ENCODE measurements around the gene PUS7.
"Not testable (repeated sequence)": the region's sequence is repeated elsewhere in the genome, so short reads cannot be mapped to it uniquely, and the experiment has no call there.

PUS7 gene

DNA sequence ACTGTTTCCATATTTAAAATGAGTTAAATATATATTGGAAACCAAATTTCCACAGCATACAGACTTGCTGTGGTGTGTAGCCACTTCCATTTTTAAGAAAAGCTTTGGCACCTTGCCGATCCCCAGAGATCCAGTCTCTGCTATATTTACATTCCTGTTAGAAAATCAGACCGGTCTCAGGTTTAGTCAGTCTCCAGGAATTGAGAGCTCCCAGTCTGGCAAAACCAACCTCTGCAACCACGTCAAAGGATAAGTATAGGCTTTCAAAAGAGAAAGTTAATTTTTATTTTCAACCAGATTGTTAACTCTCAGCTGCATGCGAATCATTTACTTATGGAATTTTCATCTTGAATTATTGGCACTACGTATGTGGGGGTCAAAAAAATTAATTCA is 28.2 kb downstream of the PUS7 start:
- DNase-seq, result no peak

DNA sequence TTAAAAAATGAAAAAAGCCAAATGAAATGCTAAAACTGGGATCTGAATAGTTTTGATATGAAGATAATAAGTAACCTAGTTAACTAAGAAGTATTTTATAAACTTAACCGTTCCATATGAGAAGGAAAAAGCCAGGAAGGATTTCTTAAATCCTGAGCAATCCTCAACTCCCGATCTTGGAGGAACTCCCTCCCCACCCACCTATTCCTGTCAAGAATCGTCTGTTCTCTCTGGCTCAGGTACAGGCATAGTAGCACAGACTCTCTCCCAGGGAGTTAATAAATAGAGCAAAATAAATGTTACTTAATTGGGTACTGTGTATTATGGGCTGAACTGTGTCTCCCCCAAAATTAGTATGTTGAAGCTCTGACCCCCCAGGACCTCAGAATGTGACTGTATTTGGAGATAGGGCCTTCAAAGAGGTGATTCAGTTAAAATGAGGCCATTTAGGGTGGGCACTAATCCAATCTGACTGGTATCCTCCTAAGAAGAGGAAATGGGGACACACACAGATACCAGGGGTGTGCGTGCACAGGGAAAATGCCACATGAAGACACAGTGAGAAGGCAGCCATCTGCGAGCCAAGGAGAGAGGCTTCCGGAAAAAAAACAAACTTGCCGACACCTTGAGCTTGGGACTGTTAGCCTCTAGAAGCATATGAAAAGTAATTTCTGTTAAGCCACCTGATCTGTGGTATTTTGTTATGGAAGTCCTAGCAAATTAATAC is 28.7 kb downstream of the PUS7 start:
- DNase-seq, result no peak

DNA sequence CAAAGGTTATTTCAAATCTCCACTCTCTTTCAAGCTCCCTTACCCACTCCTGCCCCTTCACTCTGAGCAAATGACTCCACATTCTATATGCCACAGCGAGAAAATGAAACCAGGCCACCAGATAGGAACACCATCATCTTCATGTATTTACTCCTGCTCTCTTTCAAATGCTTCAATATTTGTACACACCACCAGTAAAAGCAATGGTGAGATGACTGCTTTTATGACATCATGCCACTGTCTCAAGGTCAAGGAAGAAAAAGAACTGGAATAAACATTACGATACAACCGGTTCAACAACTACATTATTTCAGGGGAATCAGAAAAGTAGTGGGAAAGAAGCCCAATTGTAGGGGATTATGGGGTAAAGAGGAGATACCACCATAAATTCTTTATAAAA is 32.7 kb downstream of the PUS7 start:
- no peak for DNase-seq

DNA sequence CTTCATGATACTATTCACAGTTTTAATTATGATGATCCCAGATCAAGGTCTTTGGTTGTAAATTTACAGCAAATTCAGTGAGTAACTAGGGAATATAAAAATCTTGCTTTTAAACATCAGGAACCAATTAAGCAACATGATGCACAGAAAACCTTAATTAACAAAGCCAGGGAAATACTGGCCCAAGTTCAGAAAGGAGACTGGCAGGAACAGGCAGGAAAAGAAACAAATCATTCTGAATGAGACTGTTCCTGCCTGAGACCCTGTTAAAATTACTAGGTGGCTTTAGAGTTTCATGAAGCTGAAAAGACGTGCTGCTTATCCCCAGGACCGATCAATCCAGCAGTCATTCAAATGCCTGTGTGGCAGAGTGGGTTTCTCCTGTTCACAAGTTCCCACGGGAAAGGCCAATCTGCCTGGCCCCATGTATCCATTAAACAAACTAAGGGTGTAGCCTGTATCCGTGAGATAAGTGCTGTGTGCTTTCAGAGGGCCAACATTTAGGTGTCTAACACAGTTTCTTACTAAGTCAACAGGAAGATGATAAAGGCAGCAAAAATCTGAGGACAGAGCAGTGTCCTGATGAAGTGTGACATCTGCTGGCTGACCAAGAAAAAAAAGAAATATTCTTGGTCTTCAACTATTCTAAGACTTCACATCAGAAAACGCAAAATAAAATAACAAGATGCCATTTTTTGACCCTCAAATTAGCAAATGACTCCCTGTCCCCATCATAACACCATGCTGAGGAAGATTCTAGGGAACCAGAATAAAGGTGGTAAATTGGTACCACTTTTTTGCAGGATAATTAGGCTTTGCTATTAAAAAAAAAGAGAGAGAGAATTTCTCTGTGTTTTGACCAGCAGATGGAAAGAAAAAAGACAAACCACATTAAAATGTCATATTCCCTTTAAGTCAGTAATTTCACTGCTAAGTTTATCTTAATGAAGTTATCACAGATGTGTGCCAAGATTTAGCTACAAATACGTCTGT is 34.2 kb downstream of the PUS7 start:
- no peak for DNase-seq

DNA sequence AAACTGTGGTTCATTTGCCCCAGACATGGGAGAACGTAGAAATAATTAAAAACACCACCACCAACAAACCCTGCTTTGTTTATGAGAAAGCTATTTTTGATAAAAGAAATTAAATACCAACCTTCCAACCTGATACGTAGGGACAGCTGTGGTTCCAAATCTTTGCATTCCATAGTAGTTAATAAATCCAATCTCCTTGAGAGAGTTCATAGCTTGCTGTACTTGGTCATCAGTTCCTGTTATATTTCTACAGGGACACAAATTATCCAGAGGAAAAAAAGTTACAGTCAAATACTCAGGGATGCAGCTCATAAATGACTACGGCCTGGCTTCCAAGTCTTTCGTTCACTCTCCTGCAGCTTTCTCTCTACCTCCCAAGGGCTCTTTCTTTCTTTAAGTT is 41.1 kb downstream of the PUS7 start:
- no peak for DNase-seq

DNA sequence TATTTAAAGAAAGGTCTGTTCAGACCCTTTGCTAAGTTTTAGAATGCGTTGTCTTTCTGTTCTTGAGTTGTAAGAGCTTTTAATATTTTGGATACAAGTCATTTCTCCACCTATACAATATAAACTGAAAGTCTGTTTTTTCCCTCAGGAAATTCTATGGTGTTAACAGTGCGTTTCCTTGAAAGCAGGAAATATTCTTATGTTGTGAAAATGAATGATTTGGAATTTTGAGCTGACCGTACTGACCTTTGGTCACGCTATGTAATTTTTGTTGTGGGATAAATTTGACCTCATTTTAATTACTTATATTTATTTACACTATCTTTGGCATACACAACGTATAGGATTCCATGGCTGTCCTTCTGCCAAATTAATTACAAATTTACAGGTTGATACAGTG is 43.5 kb downstream of the PUS7 start:
- no peak for DNase-seq

DNA sequence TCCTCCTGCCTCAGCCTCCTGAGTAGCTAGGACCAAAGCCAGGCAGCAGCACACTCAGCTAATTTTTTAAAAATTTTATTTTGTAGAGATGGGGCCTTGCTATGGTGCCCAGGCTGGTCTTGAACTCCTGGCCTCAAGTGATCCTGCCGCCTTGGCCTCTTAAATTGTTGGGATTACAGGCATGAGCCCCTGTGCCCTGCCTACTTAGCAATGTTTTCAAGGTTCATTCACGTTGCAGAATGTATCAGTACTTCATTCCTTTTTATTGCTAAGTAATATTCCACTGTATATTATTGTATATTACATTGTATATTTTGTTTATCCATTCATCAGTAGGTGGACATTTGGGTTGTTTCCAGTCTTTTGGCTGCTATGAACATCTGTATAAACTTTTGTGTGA is 44.2 kb downstream of the PUS7 start:
- no peak for DNase-seq

DNA sequence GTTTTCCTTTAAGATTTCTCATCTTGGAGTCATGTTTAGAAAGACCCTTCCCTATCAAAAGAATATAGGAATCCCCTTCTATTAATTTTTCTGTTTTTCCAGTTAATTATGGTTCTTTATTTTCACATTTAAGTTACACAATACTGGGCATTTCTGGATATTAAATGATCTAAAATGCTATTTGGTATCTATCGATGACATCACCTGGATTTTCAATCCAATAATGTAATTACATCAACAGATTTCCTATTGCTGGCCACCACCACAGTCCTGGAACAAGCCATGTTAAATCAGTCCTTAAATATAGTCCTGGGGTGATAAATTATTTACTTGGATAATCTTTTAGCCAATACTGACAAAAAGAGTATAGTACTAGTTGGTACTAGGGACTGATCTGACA is 48.0 kb downstream of the PUS7 start:
- no peak for DNase-seq

DNA sequence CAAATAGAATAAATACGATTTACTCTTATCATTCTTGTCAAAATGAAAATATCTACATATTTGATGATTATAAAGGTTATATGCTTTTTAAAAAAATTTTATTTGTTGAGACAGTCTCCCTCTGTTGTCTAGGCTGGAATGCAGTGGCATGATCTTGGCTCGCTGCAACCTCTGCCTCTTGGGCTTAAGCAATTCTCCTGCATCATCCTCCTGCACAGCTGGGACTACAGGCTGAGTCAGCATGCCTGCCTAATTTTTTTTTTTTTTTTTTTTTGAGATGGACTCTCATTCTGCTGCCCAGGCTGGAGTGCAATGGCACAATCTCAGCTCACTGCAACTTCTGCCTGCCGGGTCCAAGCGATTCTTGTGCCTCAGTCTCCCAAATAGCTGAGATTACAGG is 48.9 kb downstream of the PUS7 start:
- no peak for DNase-seq

DNA sequence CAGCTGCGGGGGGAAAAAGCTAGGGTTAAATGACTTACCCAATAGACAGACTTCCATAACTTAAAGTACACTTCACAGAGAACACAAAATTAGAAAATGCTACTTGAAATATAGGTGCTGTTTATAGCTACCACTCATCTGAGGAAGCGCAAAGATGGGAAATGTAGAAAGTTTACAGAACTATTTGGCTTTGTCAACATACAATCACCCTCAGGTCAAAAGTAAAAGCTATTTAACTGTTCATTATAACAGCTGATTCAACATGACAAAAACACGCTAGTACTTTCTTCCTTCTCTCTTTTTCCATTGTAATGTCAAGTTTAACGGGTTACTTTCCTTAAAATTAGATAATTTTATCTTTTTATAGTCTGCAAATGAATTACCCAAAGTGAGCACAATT is 51.2 kb downstream of the PUS7 start:
- no peak for DNase-seq

DNA sequence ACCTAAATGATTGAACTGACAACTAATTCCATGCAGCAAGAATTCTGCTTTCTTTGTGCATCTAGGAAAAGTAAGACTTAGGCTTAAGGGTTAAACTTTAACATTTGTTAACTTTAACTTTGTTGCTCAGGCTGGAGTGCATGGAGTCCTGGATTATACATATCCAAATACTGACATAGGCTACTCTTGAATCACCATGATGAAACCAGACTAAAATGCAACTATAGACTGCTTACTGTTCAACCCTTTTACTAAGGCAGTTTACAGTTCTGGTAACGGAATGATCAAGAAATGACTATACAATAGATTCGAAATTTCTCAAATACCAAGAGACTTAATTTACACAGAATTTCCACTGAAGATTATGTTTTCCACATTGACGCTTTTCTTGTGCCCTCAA is 52.0 kb downstream of the PUS7 start:
- DNase-seq, result no peak

DNA sequence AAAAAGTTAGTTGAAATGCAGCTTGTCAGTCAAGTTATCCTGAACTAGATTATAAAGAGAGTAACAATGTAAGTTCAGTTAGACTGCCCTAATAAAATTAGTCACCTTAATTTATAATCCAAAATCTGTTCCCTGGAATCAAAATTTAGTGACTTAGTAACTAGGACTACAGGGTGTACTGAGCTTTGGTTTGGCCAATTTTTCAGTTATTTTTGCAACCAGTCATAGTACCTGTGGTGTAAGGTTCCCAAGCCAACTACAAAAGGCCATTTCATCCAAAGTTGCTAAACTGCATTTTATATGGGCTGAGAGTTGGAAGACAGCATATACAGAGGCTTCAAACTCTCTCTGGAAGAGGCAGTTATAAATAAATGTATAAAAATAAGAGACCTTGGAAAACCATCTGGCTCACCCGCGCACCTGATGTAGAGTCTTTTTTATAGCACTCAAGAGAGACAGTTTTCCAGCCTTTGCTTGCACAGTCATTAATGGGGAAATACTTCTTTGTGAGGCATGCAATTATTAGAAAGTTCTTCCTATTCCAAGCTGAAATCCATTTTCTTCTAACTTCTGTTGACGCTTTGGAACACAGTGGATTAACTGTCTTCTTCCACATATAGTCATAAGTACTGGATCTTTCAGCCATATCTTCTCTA is 59.2 kb downstream of the PUS7 start:
- DNase-seq, result no peak

DNA sequence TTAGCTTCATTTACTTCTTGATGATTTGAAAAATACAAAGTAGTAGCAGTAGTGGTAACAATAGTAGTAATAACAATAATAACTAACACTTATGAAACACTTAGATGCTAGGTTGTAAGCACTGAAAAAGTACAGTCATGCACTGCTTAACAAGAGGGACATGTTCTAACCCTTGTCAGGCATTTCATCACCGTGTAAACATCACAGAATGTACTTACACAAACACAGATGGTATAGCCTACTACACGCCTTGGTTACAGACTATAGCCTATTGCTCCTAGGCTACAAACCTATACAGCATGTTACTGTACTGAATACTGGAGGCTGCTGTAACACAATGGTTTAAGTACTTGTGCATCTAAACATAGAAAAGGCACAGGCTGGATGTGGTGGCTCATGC is 60.6 kb downstream of the PUS7 start:
- DNase-seq, result no peak

DNA sequence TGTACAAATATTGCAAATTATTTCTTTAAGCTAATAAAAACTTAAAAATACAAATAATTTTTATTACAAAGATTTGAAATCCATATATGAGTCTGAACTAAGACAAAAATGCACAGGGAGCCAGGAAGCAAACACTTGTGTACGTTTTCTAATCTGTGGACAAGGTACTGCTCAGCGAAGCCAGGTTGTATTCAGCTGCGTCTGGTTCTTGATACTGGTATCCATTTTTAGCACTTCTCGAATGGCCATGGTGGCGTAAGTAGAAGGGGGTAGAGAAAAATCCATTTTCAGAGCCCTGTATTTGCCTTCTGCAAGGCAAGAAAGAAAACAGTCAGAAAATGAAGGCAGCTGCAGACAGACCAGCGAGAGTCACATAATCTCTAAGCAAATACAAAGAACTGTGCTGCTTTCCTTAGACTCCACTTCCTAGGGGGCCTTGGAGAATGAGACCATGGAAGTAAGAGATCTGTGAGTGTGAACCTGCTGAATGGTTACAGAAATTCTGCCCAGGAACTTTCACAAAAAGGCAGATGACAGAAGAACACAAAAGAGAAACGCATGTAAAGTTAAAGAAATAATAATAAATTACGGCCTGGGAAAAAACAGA is 64.3 kb downstream of the PUS7 start:
- no peak for DNase-seq

DNA sequence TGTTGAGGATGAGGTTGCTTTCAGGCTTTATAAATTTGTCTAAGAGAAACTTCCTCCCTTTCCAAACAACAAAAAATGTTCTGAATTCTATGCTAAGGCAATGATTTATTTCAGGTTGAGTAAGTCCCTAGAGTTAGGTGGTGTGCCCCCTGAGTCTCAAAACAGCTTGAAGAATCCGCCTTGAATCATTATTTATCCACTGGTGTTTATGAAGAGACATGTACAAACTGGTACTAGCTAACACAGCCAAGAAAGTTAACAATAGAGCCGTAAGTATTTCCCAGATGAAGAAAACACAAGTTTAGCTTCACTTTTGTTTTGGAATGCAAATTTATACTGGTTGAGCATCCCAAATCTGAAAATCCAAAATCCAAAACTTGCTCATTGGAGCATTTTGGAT is 67.2 kb downstream of the PUS7 start:
- DNase-seq, result no peak

DNA sequence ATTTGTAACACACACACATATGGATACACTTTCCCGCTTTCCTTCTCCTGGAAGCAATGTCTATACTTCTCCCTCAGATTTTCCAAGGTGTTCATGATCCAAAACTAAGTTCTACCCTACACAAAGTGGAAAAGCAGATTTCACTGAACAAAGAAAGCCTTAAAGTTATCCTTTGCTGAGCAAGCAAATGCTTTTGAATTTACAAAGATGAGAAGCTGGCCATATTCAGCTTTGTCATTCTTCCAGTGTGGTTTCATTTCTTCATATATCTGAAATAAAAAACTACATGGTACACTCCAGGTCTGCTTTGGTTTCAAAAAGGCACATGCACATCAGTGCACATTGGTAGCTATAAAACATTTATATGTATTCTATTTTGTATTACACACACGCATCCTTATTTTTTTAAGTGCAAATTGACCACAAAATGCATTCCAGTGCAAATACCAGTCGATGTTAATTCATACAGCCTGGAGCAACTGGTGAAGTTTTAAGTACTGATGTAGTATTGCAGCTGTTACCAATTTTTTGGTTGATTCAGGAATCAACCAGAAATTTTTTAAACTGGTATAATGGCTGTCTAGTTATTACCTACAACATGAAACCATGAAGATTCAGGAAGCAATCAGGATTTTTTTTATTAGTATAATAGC is 67.8 kb downstream of the PUS7 start:
- no peak for DNase-seq

DNA sequence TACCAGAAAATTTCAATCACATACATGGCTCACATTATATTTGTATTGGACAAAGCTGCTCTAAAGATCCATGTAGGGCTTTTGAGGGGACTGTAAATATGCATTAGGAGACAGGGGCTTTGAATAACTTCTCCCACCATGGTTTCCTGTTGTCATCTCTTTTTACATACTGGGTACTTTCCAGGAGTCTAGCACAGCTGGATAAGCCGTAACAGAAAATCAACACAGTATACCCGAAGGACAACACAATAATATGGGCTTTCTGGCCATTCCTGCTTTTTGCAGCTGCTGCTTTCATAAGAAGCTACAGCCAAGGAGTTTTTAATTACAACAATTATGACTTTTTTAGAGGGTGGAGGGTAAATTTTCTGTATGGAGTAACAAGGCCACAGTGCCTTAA is 70.0 kb downstream of the PUS7 start:
- DNase-seq, result no peak

DNA sequence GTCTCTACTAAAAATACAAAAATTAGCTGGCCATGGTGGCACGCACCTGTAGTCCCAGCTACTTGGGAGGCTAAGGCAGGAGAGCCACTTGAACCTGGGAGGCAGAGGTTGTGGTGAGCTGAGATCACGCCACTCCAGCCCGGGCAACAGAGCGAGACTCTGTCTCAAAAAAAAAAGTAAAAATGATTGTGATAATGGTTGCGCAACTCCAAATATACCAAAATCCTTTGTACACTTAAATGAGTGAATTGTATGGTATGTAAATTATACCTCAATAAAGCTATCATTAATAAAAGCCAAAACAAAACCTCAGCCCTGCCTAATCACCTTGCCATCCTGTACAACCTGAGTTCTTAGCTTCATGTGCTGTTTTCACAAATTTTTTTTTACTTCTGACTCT is 71.2 kb downstream of the PUS7 start:
- not testable (repeated sequence) for DNase-seq

DNA sequence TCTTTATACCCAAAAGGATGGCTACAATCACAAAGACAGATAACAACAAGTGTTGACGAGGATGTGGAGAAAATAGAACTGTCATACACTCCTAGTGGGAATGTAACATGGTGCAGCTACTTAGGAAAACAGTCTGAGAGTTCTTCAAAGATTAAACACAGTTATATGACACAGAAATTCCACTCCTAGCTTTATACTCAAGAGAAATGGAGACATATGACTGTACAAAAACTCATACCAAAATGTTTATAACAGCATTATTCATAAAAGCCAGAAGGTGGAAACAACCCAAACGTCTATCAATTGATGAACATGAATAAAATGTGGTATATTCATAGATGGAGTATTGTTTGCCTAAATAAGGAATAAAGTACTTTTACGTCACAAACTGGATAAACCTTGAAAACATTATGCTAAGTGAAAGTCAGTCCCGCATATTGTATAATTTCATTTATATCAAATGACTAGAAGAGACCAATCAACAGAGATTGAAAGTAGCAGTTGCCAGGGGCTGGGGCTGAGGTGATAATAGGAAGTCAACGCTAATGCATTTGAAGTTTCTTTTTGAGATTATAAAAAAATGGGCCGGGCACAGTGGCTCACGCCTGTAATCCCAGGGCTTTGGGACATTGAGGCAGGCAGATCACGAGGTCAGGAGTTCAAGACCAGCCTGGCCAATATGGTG is 71.8 kb downstream of the PUS7 start:
- no peak for DNase-seq

DNA sequence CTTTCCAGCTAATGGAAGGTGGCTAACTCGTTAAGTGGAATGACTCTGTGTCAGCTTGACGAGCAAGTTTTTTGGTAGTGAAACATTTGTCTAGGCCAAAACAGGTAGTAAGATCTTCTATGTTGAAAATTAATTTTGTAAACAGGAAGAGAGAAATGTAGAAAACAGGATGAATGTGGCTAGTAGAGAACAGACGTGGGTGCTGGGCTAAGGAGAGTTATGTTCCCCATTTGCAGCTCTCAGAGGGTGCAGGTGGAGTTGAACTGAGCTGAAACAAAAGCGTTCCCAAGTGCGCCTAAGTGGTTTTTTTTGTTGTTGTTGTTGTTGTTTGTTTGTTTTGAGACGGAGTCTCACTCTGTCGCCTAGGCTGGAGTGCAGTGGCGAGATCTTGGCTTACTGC is 73.9 kb downstream of the PUS7 start:
- no peak for DNase-seq

DNA sequence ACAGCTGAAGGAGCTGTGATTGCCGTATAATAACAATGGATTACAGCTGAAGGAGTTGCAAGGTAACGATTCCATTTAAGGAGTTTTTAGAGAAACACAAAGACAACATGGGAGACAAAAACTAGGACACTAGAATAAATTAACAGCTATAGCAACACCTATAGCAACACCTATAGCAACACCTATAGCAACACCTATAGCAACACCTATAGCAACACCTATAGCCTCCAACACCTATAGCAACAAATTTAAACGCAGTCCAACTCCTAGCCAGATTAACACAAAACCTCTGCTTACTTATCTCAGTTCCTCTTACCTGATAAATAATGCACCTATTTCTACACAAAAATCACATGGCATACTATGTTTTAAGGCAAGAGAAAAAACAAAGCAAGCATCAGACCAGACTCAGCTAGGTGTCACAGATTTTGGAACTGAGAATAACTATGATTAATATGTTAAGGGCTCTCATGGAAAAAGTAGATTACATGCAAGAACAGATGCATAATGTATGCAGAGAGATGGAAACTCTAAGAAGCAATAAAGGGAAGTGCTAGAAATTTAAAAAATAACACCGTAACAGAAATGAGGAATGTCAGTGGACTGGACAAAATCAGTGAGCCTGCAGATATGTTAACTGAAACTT is 77.6 kb downstream of the PUS7 start:
- no peak for DNase-seq

DNA sequence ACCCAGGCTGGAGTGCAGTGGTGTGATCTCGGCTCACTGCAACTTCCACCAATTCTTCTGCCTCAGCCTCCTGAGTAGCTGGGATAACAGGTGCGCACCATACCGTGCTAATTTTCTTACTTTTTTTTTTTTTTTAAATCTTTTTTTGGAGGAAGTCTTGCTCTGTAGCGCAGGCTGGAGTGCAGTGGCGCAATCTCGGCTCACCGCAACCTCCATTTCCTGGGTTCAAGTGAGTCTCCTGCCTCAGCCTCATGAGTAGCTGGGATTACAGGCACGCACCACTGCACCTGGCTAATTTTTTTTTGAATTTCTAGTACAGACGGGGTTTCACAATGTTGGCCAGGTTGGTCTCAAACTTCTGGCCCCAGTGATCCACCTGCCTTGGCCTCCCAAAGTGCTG is 79.9 kb downstream of the PUS7 start:
- not testable (repeated sequence) for DNase-seq
